Ishikawa (cell line): ENCODE results near the gene CILP2.

Source experiments
- CEBPB ChIP-seq: IDR thresholded peaks from 2 replicates; pipeline ENCODE4 v1.6.1; 2012
- CREB1 ChIP-seq: IDR thresholded peaks from 2 replicates; pipeline ENCODE4 v1.6.1; 2012; ENCODE audit warnings: low read depth
- EGR1 ChIP-seq: IDR thresholded peaks from 2 replicates; pipeline ENCODE4 v1.6.1; 2012
- EP300 ChIP-seq: IDR thresholded peaks from 2 replicates; pipeline ENCODE4 v1.6.1; 2012; ENCODE audit warnings: borderline replicate concordance
- FOXM1 ChIP-seq: IDR thresholded peaks from 2 replicates; pipeline ENCODE4 v1.6.1; 2012; ENCODE audit warnings: low read depth, borderline replicate concordance
- MAX ChIP-seq: IDR thresholded peaks from 2 replicates; pipeline ENCODE4 v1.6.1; 2012
- NFIC ChIP-seq: IDR thresholded peaks from 2 replicates; pipeline ENCODE4 v1.6.1; 2012
- RAD21 ChIP-seq: IDR thresholded peaks from 2 replicates; pipeline ENCODE4 v1.6.1; 2012; ENCODE audit warnings: low read depth
- REST ChIP-seq: IDR thresholded peaks from 2 replicates; pipeline ENCODE4 v1.6.1; 2012; ENCODE audit warnings: low read depth, mild to moderate bottlenecking
- TAF1 ChIP-seq: IDR thresholded peaks from 2 replicates; pipeline ENCODE4 v1.6.1; 2012; ENCODE audit warnings: low read depth, mild to moderate bottlenecking
- TCF12 ChIP-seq: IDR thresholded peaks from 2 replicates; pipeline ENCODE4 v1.6.1; 2012; ENCODE audit warnings: low read depth
- TEAD4 ChIP-seq: IDR thresholded peaks from 2 replicates; pipeline ENCODE4 v1.6.1; 2012
- YY1 ChIP-seq: IDR thresholded peaks from 2 replicates; pipeline ENCODE4 v1.6.1; 2012; ENCODE audit warnings: low read depth
- ZBTB7A ChIP-seq: IDR thresholded peaks from 2 replicates; pipeline ENCODE4 v1.6.1; 2012; ENCODE audit warnings: low read depth
- TF ChIP-seq, protein P1 (sequence below): IDR thresholded peaks from 2 replicates; pipeline ENCODE4 v1.6.1; 2012

CILP2 gene

GRCh38 chr19:19562665-19563347 is 24.7 kb downstream of the CILP2 start:
- no peak for TF ChIP-seq EGR1
- no peak for TF ChIP-seq TCF12
- no peak for TF ChIP-seq REST
- no peak for TF ChIP-seq EP300
- TF ChIP-seq, protein P1, sequence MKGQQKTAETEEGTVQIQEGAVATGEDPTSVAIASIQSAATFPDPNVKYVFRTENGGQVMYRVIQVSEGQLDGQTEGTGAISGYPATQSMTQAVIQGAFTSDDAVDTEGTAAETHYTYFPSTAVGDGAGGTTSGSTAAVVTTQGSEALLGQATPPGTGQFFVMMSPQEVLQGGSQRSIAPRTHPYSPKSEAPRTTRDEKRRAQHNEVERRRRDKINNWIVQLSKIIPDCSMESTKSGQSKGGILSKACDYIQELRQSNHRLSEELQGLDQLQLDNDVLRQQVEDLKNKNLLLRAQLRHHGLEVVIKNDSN, result no peak
- TF ChIP-seq YY1, result no peak
- TF ChIP-seq CREB1, result no peak
- no peak for TF ChIP-seq MAX
- TF ChIP-seq RAD21, result no peak; the same call in 1 of the 2 replicates
- no peak for TF ChIP-seq FOXM1
- TF ChIP-seq TAF1, result no peak
- TF ChIP-seq NFIC, result no peak
- TF ChIP-seq ZBTB7A, result no peak
- no peak for TF ChIP-seq CEBPB
- no peak for TF ChIP-seq TEAD4

DNA sequence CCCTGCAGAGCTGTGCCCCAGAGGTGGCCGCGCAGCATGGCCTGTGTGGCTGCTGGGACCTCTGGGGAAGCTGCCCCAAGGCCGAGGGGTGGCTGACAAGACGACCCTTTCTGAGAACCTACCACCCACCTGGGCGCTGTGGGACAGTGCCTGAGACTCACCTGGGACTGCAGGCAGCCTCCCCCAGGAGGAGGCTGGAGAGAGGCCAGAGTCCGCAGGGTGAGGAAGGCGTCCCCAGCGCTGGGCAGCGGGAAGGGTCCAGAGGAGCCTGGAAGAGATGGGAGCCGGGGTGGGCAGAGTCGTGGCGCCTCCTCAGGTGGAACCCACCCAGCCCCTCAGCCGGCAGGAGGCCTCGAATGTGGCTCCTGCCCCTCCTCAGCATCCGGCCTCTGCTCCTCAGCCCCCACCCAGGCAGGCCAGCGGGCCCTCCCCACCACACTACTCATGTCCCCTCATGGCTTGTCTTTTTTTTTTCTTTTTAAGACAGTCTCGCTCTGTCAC is 25.3 kb downstream of the CILP2 start:
- TF ChIP-seq TCF12, result no peak
- no peak for TF ChIP-seq CEBPB
- TF ChIP-seq REST, result no peak
- no peak for TF ChIP-seq RAD21
- no peak for TF ChIP-seq FOXM1
- TF ChIP-seq TEAD4, result no peak
- no peak for TF ChIP-seq YY1
- TF ChIP-seq ZBTB7A, result no peak
- no peak for TF ChIP-seq CREB1
- TF ChIP-seq MAX, result no peak
- TF ChIP-seq, protein P1, result no peak
- no peak for TF ChIP-seq EP300
- no peak for TF ChIP-seq NFIC
- no peak for TF ChIP-seq EGR1

DNA sequence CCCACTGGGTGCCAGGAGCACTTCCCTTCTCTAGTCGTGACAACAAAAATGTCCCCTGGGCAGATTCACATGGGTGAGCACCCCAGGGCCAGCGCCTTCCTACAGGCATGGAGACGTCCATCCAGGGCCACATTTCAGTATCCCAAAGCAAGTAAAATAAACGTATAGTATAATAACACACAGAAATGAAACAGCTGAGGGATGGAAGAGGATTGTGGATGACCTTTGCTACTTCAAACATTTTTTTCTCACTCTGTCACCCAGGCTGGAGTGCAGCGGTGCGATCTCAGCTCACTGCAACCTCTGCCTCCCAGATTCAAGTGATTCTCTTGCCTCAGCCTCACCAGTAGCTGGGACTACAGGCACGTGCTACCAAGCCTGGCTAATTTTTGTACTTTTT is 28.2 kb downstream of the CILP2 start:
- TF ChIP-seq, protein P1, result no peak
- TF ChIP-seq CREB1 (no peak), ZBTB7A (no peak), EGR1 (no peak), REST (no peak), FOXM1 (no peak)

GRCh38 chr19:19567391-19567790 is 29.3 kb downstream of the CILP2 start:
- TF ChIP-seq, protein P1, result no peak
- TF ChIP-seq TAF1 (no peak), NFIC (no peak)
